Upper lobe of left lung (tissue), 4 donors: ENCODE data around the gene RRP36.

ENCODE experiments used
- CTCF ChIP-seq, 6 experiments: fragments of 450-650 bp in 4 of 6; fragments of 200-600 bp in 2 of 6; sonication (generic) in 2 of 6; IDR thresholded peaks; one replicate each; pipeline ENCODE4 v1.5.1; 2016 to 2019; ENCODE audit warnings: antibody characterized with exemption in 6 of 6
- EP300 ChIP-seq, 4 donors: sonication (generic); formaldehyde crosslinking; IDR thresholded peaks; one replicate each; pipeline ENCODE4 v1.5.1; 2017; ENCODE audit warnings: antibody characterized with exemption in 4 of 4, control low read depth in 2 of 4
- POLR2A ChIP-seq, 4 donors: fragments of 450-650 bp; IDR thresholded peaks; one replicate each; pipeline ENCODE4 v1.5.1; 2016 to 2017; ENCODE audit warnings: antibody characterized with exemption in 4 of 4, mild to moderate bottlenecking in 2 of 4
- POLR2AphosphoS5 ChIP-seq, 2 donors: sonication (generic); formaldehyde crosslinking; IDR thresholded peaks; one replicate each; pipeline ENCODE4 v1.5.1; 2017; ENCODE audit warnings: antibody characterized with exemption in 2 of 2

- TF ChIP-seq CTCF (IDR thresholded peaks at IDR 0.05) (no peak), POLR2AphosphoS5 (IDR thresholded peaks at IDR 0.05) (peak in 1 of 2 donors; percentile 63), POLR2A (IDR thresholded peaks at IDR 0.05) (peak in 2 of 4 donors; percentile 54 to 64), EP300 (IDR thresholded peaks at IDR 0.05) (no peak)
Measured at GRCh38 chr6:43021270-43022047, at the start of gene RRP36.
